ENCODE measurements around the gene IL22. TPM values are rescaled to one million over a fixed set of nuclear protein-coding genes. Genes with fewer than 3 reads are reported as not detected.

IL22 gene
- total and polyA plus RNA-seq, 8 donors: 0.15 TPM; not detected in 7

GRCh38 chr12:68264857-68265256, 11.5 kb upstream of the IL22 start:
- TF ChIP-seq POLR2A (IDR thresholded peaks at IDR 0.05): no peak
- no peak for TF ChIP-seq POLR2AphosphoS5 (IDR thresholded peaks at IDR 0.05)
- TF ChIP-seq, protein P1, sequence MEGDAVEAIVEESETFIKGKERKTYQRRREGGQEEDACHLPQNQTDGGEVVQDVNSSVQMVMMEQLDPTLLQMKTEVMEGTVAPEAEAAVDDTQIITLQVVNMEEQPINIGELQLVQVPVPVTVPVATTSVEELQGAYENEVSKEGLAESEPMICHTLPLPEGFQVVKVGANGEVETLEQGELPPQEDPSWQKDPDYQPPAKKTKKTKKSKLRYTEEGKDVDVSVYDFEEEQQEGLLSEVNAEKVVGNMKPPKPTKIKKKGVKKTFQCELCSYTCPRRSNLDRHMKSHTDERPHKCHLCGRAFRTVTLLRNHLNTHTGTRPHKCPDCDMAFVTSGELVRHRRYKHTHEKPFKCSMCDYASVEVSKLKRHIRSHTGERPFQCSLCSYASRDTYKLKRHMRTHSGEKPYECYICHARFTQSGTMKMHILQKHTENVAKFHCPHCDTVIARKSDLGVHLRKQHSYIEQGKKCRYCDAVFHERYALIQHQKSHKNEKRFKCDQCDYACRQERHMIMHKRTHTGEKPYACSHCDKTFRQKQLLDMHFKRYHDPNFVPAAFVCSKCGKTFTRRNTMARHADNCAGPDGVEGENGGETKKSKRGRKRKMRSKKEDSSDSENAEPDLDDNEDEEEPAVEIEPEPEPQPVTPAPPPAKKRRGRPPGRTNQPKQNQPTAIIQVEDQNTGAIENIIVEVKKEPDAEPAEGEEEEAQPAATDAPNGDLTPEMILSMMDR (IDR thresholded peaks at IDR 0.05): no peak
- no peak for TF ChIP-seq EP300 (IDR thresholded peaks at IDR 0.05)
- Histone ChIP-seq H3K4me3 (no peak overlapping the region), H3K4me1 (no peaks in the 10 kb centered on the region), H3K27ac (no peak overlapping the region), H3K27me3 (no peaks in the 10 kb centered on the region), H3K9me3 (no peaks in the 10 kb centered on the region), H3K36me3 (no peaks in the 10 kb centered on the region)
- 79 to 92% (median 89%) methylated on average over 2 of the region's 2 CpGs for WGBS, 5 donors
- intact Hi-C loops (cut with DNase I; ENCODE audit: low total_unique reads): no loop called here
- DNase-seq: no peak

DNA sequence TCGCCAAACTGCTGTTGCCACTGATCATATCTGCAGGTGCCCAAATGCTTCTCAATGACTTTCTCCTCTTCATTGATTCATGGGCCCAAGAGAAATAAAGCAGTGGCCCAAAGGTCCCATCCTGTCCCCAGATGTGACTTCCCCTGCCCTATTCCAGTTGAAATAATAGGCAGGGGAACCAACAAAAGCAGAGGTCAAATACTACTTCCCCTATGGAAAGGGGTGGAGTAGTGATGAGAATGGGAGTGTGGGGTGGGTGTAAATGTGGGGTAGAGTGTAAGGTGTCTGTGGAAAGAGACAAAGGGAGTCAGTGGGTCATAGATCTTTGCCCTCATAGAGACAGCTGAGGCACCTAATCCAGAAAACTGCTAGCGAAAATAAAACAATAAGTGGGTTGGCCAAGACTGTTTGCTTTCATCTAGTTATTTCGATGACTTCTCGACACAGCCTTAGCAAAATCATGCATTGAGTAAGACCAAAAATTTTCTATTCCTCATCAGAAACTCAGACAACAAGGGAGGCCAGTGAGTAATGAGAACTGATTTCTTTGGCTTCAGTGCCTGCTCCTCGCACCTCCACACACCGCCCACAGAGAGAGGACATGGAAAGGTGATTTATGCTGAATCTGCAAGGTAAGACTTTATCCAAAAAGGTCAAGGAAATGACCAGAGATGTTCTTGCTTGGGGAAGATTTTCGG, 10.9 kb upstream of the IL22 start:
- WGBS, 5 donors: 86 to 94% (median 91%) methylated on average over 7 of the region's 7 CpGs
- Histone ChIP-seq H3K4me3 (no peak overlapping the region), H3K4me1 (no peaks in the 10 kb centered on the region), H3K9me3 (no peaks in the 10 kb centered on the region), H3K27ac (no peak overlapping the region), H3K27me3 (no peaks in the 10 kb centered on the region), H3K36me3 (no peaks in the 10 kb centered on the region)
- intact Hi-C loops (cut with DNase I; ENCODE audit: low total_unique reads): no loop called here
- TF ChIP-seq POLR2A (IDR thresholded peaks at IDR 0.05) (no peak), EP300 (IDR thresholded peaks at IDR 0.05) (no peak), POLR2AphosphoS5 (IDR thresholded peaks at IDR 0.05) (no peak)
- TF ChIP-seq, protein P1 (IDR thresholded peaks at IDR 0.05): no peak
- DNase-seq: no peak

DNA sequence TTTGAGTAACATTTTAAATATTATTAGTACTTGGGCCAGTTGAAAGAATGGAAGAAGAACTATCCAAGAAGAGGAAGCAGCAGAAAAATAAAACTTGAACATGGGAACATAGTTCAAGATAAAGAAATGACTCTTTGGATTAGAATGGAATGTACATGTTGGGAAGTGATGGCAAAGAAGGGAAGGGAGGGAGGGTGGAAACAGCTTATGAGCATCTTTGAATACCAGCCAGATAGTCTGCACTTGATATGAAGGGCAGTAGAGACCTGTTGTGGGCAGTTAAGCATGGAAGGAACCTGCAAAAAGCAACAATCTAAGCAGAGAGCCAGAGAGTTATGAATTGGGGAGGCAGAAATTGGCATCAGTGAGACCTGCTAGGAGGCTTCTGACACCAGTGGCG, 10.0 kb upstream of the IL22 start:
- Histone ChIP-seq H3K36me3 (no peaks in the 10 kb centered on the region), H3K27ac (no peak overlapping the region), H3K9me3 (no peaks in the 10 kb centered on the region), H3K4me3 (no peak overlapping the region), H3K27me3 (no peaks in the 10 kb centered on the region), H3K4me1 (no peaks in the 10 kb centered on the region)
- TF ChIP-seq POLR2AphosphoS5 (IDR thresholded peaks at IDR 0.05) (no peak), EP300 (IDR thresholded peaks at IDR 0.05) (no peak), POLR2A (IDR thresholded peaks at IDR 0.05) (no peak)
- TF ChIP-seq, protein P1 (IDR thresholded peaks at IDR 0.05): no peak
- intact Hi-C loops (cut with DNase I; ENCODE audit: low total_unique reads): no loop called here
- DNase-seq: no peak
- 77 to 95% (median 83%) methylated on average over 1 of the region's 1 CpG for WGBS, 5 donors

GRCh38 chr12:68261896-68262295, 8.5 kb upstream of the IL22 start:
- TF ChIP-seq, protein P1 (IDR thresholded peaks at IDR 0.05): no peak
- TF ChIP-seq EP300 (IDR thresholded peaks at IDR 0.05) (no peak), POLR2A (IDR thresholded peaks at IDR 0.05) (no peak), POLR2AphosphoS5 (IDR thresholded peaks at IDR 0.05) (no peak)
- no peak for DNase-seq
- H3K9me3 ChIP-seq: no peaks in the 10 kb centered on the region
- intact Hi-C loops (cut with DNase I; ENCODE audit: low total_unique reads): no loop called here
- H3K4me1 ChIP-seq: no peaks in the 10 kb centered on the region
- H3K27ac ChIP-seq: no peak overlapping the region
- H3K4me3 ChIP-seq: no peak overlapping the region
- no peaks in the 10 kb centered on the region for H3K27me3 ChIP-seq
- H3K36me3 ChIP-seq: no peaks in the 10 kb centered on the region

Measured in stomach (tissue), 9 donors.